ENCODE results near the gene ECHDC1. TPM values are rescaled to one million over a fixed set of nuclear protein-coding genes. Genes with fewer than 3 reads are reported as not detected.

The ECHDC1 gene
- total RNA-seq, 4 donors from 2014 or later, result 29.6 to 70.8 (median 53.5) TPM

DNA sequence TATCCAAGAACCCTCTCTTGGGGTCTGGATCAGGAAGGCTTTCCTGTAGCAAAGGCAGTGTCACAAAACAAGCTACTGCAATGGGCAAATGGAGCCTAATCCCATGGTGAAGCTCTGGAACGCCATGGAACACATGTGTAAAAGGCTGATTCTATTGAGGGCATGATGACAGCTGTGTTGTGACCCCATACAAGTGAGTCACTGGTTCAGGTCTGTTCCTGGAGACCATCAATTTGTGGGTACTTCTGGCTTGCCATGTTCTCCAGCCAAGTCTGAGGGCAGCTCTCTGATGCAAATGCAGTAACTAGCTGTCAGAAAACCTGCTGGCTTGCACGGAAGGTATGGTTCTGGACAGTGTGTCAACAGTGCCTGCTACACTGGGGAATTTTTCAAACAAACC is 33.3 kb upstream of the ECHDC1 start:
- intact Hi-C loops (cut with DNase I), result no loop called here
- no peaks in the 10 kb centered on the region for H3K9me3 ChIP-seq
- no peaks in the 10 kb centered on the region for H3K4me1 ChIP-seq
- no peak for DNase-seq
- 86 to 100% methylated on average over 2 of the region's 2 CpGs for WGBS, 2 donors
- H3K27ac ChIP-seq, result no peak overlapping the region
- no peak overlapping the region for H3K4me3 ChIP-seq
- TF ChIP-seq, protein P1, sequence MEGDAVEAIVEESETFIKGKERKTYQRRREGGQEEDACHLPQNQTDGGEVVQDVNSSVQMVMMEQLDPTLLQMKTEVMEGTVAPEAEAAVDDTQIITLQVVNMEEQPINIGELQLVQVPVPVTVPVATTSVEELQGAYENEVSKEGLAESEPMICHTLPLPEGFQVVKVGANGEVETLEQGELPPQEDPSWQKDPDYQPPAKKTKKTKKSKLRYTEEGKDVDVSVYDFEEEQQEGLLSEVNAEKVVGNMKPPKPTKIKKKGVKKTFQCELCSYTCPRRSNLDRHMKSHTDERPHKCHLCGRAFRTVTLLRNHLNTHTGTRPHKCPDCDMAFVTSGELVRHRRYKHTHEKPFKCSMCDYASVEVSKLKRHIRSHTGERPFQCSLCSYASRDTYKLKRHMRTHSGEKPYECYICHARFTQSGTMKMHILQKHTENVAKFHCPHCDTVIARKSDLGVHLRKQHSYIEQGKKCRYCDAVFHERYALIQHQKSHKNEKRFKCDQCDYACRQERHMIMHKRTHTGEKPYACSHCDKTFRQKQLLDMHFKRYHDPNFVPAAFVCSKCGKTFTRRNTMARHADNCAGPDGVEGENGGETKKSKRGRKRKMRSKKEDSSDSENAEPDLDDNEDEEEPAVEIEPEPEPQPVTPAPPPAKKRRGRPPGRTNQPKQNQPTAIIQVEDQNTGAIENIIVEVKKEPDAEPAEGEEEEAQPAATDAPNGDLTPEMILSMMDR (IDR thresholded peaks at IDR 0.05), result no peak
- no peak for TF ChIP-seq POLR2A (IDR thresholded peaks at IDR 0.05)
- H3K27me3 ChIP-seq, result no peaks in the 10 kb centered on the region
- no peaks in the 10 kb centered on the region for H3K36me3 ChIP-seq

DNA sequence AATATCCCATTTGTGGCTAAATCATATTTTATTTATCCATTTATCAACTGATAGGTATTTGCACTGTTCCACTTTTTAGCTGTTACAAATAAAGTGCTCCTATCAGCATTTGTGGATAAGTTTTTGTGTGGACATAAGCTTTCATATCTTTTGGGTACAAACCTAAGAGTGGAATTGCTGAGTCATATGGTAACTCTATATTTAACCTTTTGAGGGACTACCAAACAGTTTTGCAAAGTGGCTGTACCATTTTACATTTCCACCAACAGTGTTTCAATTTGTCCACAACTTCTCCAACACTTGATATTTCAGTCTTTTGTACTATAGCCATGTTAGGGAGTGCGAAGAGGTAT is 23.6 kb upstream of the ECHDC1 start:
- intact Hi-C loops (cut with DNase I), result no loop called here

DNA sequence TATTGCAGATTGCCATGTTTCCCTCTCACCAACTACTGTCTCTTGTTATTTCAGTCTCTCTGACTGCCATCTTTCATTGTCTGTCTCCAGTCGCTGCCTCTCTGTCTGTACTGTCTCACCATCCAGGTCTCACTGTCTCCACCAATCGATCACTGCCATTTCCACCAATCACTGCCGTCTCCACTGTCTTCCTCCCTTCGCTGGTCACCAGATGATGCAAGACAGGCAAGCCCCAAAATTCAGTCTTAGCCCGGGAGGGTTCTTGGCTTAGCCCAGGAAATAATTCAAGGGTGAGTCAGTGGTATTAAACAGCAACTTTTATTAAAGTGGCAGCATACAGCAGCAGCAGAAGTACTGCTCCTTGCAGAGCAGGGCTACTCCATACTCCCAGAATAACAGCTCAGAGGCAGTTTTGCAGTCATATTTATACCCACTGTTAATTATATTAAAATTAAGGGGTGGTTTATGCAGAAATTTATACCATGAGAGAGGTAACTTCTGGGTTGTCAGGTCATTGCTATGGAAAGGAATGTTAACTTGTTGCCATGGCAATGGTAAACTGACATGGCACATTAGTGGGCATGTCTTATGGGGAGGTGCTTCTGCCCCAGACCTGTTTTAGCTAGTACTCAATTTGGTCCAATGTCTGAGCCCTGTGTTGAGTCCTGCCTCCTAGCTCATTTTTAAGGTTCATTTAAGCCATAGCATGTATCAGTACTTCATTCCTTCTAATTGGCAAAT is 23.0 kb upstream of the ECHDC1 start:
- no peak for DNase-seq
- Histone ChIP-seq H3K4me1 (peaks cover 0 to 12% (median 12%) of the 10 kb centered on the region in 3 donors), H3K27ac (peak overlapping the region in 3 of 4 donors; percentile 16 to 39 (median 38)), H3K9me3 (peaks cover 0 to 4% (median 0%) of the 10 kb centered on the region in 3 donors), H3K4me3 (no peak overlapping the region), H3K27me3 (no peaks in the 10 kb centered on the region), H3K36me3 (no peaks in the 10 kb centered on the region)
- TF ChIP-seq, protein P1 (IDR thresholded peaks at IDR 0.05), result no peak
- TF ChIP-seq POLR2A (IDR thresholded peaks at IDR 0.05), result no peak
- WGBS, 2 donors, result 13 to 32% methylated on average over 5 of the region's 5 CpGs
- intact Hi-C loops (cut with DNase I), result no loop called here

More for the DNA sequence above, 23.6 kb upstream of the ECHDC1 start:
- H3K9me3 ChIP-seq, result peaks cover 0 to 4% (median 0%) of the 10 kb centered on the region in 3 donors
- H3K4me3 ChIP-seq, result no peak overlapping the region
- DNase-seq, result no peak
- H3K27ac ChIP-seq, result no peak overlapping the region
- H3K27me3 ChIP-seq, result no peaks in the 10 kb centered on the region
- WGBS, 2 donors, result 92 to 95% methylated on average over 1 of the region's 1 CpG
- H3K36me3 ChIP-seq, result no peaks in the 10 kb centered on the region
- H3K4me1 ChIP-seq, result peaks cover 0 to 12% (median 12%) of the 10 kb centered on the region in 3 donors
- TF ChIP-seq, protein P1 (IDR thresholded peaks at IDR 0.05), result no peak
- no peak for TF ChIP-seq POLR2A (IDR thresholded peaks at IDR 0.05)

DNA sequence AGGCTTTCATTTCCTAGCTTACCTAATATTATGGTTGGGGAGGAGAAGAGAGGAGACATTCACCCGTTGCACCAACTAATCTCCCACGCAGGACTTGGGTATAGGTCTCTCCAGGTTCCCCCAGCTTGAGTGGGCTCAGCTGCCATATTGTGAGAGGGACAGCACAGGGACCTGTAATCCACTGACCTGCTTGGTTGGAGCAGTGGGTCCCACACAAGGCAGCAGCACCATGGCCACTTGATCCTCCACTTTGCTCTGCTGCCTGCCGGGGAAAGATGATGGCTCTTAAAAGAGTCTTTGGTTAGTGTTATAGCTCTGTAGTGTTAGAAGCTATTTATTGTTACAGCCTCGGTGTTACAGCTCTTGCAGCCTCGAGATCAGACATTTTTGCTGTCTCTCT is 22.5 kb upstream of the ECHDC1 start:
- intact Hi-C loops (cut with DNase I), result no loop called here
- no peaks in the 10 kb centered on the region for H3K36me3 ChIP-seq
- peaks cover 0 to 12% (median 12%) of the 10 kb centered on the region in 3 donors for H3K4me1 ChIP-seq
- H3K9me3 ChIP-seq, result peaks cover 0 to under 1% (median 0%) of the 10 kb centered on the region in 3 donors
- H3K27ac ChIP-seq, result peak overlapping the region in 3 of 4 donors; percentile 16 to 39 (median 38)
- no peak for TF ChIP-seq POLR2A (IDR thresholded peaks at IDR 0.05)
- TF ChIP-seq, protein P1 (IDR thresholded peaks at IDR 0.05), result no peak
- no peaks in the 10 kb centered on the region for H3K27me3 ChIP-seq
- no peak for DNase-seq
- H3K4me3 ChIP-seq, result no peak overlapping the region
- 68 to 69% methylated on average over 5 of the region's 5 CpGs for WGBS, 2 donors

DNA sequence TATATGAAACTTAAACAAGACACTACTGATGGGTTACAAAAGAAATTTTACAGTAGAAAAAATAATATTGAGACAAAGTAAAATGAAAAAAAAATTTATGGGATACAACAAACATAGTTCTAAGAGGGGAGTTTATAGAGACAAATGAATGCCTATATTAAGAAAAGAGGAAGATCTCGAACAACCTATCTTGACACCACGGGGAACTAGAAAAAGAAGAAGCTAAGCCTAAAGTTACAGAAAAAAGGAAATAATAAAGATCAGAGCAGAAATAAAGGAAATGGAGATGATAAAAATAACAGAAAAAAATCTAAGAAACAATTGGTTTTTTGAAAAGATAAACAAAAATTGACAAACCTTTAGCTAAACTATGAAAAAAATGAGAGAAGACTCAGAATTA is 9.1 kb upstream of the ECHDC1 start:
- intact Hi-C loops (cut with DNase I), result no loop called here
- Histone ChIP-seq H3K4me3 (no peak overlapping the region), H3K9me3 (no peaks in the 10 kb centered on the region), H3K36me3 (no peaks in the 10 kb centered on the region), H3K4me1 (peaks cover 0 to 9% (median 3%) of the 10 kb centered on the region in 3 donors), H3K27me3 (no peaks in the 10 kb centered on the region), H3K27ac (no peak overlapping the region)
- 59 to 73% methylated on average over 2 of the region's 2 CpGs for WGBS, 2 donors
- TF ChIP-seq, protein P1 (IDR thresholded peaks at IDR 0.05), result no peak
- TF ChIP-seq POLR2A (IDR thresholded peaks at IDR 0.05), result no peak
- no peak for DNase-seq
